HCT116 (cell line): ENCODE results near the gene ZFR2.

ENCODE experiments used
- CBX3 ChIP-seq: IDR thresholded peaks from 2 replicates; pipeline ENCODE4 v1.6.1; 2012; ENCODE audit warnings: low read depth
- CTCF ChIP-seq, 3 experiments: fragments of 200-600 bp in 1 of 3; sonication (generic) in 1 of 3; IDR thresholded peaks in 2 of 3; conservative IDR thresholded peaks in 1 of 3; 2 replicates each; pipeline ENCODE4 v1.5.1; 2012 to 2017; ENCODE audit warnings: low read depth in 2 of 3, low read length in 2 of 3, antibody characterized with exemption in 1 of 3, borderline replicate concordance in 1 of 3, control low read depth in 1 of 3, mild to moderate bottlenecking in 1 of 3, mixed read lengths in 1 of 3, mixed run types in 1 of 3, moderate library complexity in 1 of 3; ENCODE audit not compliant: insufficient read depth in 1 of 3
- EZH2phosphoT487 ChIP-seq: fragments of 200-600 bp; IDR thresholded peaks from 2 replicates; pipeline ENCODE4 v1.6.1; 2018; ENCODE audit warnings: antibody characterized with exemption, borderline replicate concordance
- FOSL1 ChIP-seq: IDR thresholded peaks from 2 replicates; pipeline ENCODE4 v1.6.1; 2012; ENCODE audit warnings: low read depth
- POLR2A ChIP-seq: IDR thresholded peaks from 2 replicates; pipeline ENCODE4 v1.7.0; 2011; ENCODE audit warnings: borderline replicate concordance; ENCODE audit not compliant: insufficient read depth, insufficient read length; ENCODE audit errors: extremely low read depth
- POLR2AphosphoS5 ChIP-seq: IDR thresholded peaks from 2 replicates; pipeline ENCODE4 v1.6.1; 2011; ENCODE audit warnings: mild to moderate bottlenecking, low read depth, low read length, moderate library complexity
- RAD21 ChIP-seq: IDR thresholded peaks from 2 replicates; pipeline ENCODE4 v1.6.1; 2012; ENCODE audit warnings: low read depth, mild to moderate bottlenecking
- SIN3A ChIP-seq: IDR thresholded peaks from 2 replicates; pipeline ENCODE4 v1.6.1; 2012; ENCODE audit warnings: low read depth
- YY1 ChIP-seq: IDR thresholded peaks from 2 replicates; pipeline ENCODE4 v1.6.1; 2011; ENCODE audit warnings: low read length, low read depth, moderate library complexity, mild to moderate bottlenecking; ENCODE audit not compliant: insufficient replicate concordance; ENCODE audit errors: extremely low read depth
- ZBTB33 ChIP-seq: IDR thresholded peaks from 2 replicates; pipeline ENCODE4 v1.6.1; 2011; ENCODE audit warnings: mild to moderate bottlenecking, low read length, moderate library complexity; ENCODE audit not compliant: insufficient replicate concordance; ENCODE audit errors: extremely low read depth

DNA sequence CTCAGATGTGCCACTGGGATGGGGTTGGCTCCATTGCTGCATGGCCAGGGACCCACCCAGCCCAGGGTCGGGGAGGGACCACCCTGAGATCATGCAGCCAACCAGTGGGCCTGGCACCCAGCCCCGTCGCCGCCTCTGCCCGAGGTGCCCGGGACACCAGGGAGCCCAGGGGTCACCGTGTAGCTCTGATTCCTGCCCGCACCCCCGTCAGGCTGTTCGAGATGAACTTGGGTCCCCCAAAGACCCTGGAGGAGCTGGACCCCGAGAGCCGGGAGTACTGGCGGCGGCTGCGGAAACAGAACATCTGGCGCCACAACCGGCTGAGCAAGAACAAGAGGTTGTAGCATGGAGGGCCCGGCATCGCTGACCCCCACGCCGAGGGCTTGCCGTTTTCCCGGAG lies 101.8 kb downstream of the ZFR2 start:
- TF ChIP-seq POLR2A, result no peak
- TF ChIP-seq SIN3A, result no peak
- TF ChIP-seq CTCF (IDR thresholded peaks at IDR 0.05 in 2 of 3, conservative IDR thresholded peaks at IDR 0.05 in 1 of 3; ENCODE audit: borderline replicate concordance in 1 of 3, insufficient read depth in 1 of 3, low read depth in 2 of 3, low read length in 2 of 3), result no peak
- no peak for TF ChIP-seq FOSL1
- no peak for TF ChIP-seq POLR2AphosphoS5
- TF ChIP-seq ZBTB33, result no peak
- no peak for TF ChIP-seq CBX3
- TF ChIP-seq YY1, result no peak
- no peak for TF ChIP-seq RAD21
- TF ChIP-seq EZH2phosphoT487, result no peak
